CMK (cell line): ENCODE data around the gene MYRFL.
"Not testable (repeated sequence)": the region's sequence is repeated elsewhere in the genome, so short reads cannot be mapped to it uniquely, and the experiment has no call there.

Source experiments
- DNase-seq: peaks from one replicate; pipeline ENCODE4 v3.0.0-alpha.2; 2010; ENCODE audit warnings: low read depth

Gene MYRFL

GRCh38 chr12:69843608-69844007 lies 18.6 kb downstream of the MYRFL start:
- DNase-seq = no peak

- DNase-seq = no peak
Observed at GRCh38 chr12:69844416-69844815, 19.4 kb downstream of the MYRFL start.

GRCh38 chr12:69844836-69845235 lies 19.8 kb downstream of the MYRFL start:
- DNase-seq = no peak

- DNase-seq = no peak
Observed at GRCh38 chr12:69846976-69847375, 21.9 kb downstream of the MYRFL start.

GRCh38 chr12:69851976-69852375 lies 26.9 kb downstream of the MYRFL start:
- no peak for DNase-seq

- DNase-seq = not testable (repeated sequence)
Observed at GRCh38 chr12:69853176-69853961, 28.3 kb downstream of the MYRFL start.

GRCh38 chr12:69866698-69867097 lies 41.7 kb downstream of the MYRFL start:
- no peak for DNase-seq

GRCh38 chr12:69868695-69869094 lies 43.7 kb downstream of the MYRFL start:
- no peak for DNase-seq

- DNase-seq = no peak
Observed at GRCh38 chr12:69872804-69873203, 47.8 kb downstream of the MYRFL start.

GRCh38 chr12:69873429-69873828 lies 48.4 kb downstream of the MYRFL start:
- no peak for DNase-seq

GRCh38 chr12:69874606-69875005 lies 49.6 kb downstream of the MYRFL start:
- DNase-seq = no peak

- DNase-seq = no peak
Observed at GRCh38 chr12:69875416-69875935, 50.4 kb downstream of the MYRFL start.

GRCh38 chr12:69879007-69879960 lies 54.3 kb downstream of the MYRFL start:
- DNase-seq = peak; percentile 30

GRCh38 chr12:69880571-69880970 lies 55.5 kb downstream of the MYRFL start:
- no peak for DNase-seq

GRCh38 chr12:69881771-69882170 lies 56.7 kb downstream of the MYRFL start:
- DNase-seq = no peak

GRCh38 chr12:69884386-69884785 lies 59.4 kb downstream of the MYRFL start:
- DNase-seq = no peak

GRCh38 chr12:69885658-69886057 lies 60.6 kb downstream of the MYRFL start:
- no peak for DNase-seq

- DNase-seq = no peak
Observed at GRCh38 chr12:69886109-69886508, 61.1 kb downstream of the MYRFL start.

GRCh38 chr12:69886715-69887114 lies 61.7 kb downstream of the MYRFL start:
- no peak for DNase-seq

GRCh38 chr12:69888901-69889300 lies 63.9 kb downstream of the MYRFL start:
- DNase-seq = no peak

- DNase-seq = no peak
Observed at GRCh38 chr12:69894800-69895383, 69.9 kb downstream of the MYRFL start.

- DNase-seq = no peak
Observed at GRCh38 chr12:69896653-69897381, 71.8 kb downstream of the MYRFL start.
